LoVo (cell line): ENCODE measurements around the gene NECTIN1.

Experiments used
- DNase-seq: peaks from one replicate; pipeline ENCODE4 v3.0.0-alpha.2; 2016; ENCODE audit warnings: low spot score

NECTIN1 gene

GRCh38 chr11:119671051-119671450 is 57.9 kb downstream of the NECTIN1 start:
- no peak for DNase-seq

DNA sequence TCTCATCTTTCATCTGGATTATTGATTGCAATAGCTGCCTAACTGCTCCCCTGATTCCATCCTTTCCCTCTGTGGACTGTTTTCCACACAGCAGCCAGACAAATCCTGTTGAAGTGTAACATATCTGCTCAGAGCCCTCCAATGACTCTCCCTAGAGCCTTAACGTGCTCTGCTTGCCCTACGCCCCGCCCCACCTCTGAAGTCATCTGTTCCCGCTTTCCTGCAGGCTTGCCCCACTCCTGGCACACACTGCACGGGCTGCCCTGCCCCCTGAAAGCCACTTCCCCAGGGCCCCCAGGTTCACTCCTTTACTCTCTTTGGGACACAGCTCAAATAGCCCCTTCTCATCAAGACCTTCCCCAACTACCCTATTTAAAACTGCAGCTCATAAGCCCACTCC is 59.5 kb downstream of the NECTIN1 start:
- DNase-seq, result no peak

DNA sequence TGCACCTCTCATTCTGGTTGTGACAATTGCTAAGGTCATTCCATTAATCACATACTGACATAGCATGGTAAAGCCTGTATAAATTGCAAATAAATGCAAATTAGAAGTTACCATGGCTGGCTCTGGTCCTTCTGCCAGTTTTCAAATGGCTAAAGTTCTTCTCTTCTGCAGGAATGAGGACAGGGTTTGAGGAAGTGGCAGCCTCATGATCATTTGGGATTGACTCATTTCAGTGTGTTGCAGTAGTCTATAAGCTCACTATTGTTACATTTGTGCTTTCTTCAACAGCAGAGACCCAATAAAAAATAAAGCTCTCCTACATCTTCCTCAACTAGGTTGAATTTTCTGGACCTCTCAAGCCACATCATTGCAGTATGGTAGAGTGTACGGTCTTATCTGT is 60.3 kb downstream of the NECTIN1 start:
- no peak for DNase-seq

DNA sequence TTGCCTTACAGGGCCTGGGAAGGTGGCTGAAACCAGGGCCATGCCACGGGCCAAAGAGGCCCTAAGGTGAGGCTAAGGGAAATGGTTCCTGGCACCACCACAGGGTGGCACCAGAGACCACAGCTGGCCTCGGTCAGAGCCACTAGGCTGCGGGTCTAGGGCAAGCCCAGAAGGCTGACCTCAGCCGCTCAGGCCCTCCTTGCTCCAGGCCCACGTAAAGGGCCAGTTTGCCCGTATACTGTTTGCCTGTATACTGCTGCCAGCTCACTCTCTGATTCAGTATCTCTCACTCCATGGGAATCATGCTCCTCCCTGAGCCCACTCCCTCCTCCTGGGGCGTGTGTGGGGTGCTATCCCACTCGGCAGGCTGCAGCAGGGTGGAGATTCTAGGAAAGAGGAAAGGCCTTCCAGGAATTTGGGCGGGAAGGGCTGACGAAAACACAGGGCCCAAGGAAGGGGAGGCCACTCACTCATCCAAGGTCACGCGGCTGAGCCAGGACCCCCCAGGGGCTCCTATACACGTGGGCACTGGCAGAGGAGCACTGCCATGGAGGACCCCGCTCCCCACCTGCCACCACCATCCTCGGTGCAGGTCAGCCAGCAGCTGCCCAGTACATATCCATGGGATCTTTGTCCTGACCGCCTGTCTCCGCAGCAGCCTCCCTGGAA is 62.4 kb downstream of the NECTIN1 start:
- DNase-seq, result peak; percentile 59

- no peak for DNase-seq
These were observed 62.9 kb downstream of the NECTIN1 start for GRCh38 chr11:119666061-119666460.

DNA sequence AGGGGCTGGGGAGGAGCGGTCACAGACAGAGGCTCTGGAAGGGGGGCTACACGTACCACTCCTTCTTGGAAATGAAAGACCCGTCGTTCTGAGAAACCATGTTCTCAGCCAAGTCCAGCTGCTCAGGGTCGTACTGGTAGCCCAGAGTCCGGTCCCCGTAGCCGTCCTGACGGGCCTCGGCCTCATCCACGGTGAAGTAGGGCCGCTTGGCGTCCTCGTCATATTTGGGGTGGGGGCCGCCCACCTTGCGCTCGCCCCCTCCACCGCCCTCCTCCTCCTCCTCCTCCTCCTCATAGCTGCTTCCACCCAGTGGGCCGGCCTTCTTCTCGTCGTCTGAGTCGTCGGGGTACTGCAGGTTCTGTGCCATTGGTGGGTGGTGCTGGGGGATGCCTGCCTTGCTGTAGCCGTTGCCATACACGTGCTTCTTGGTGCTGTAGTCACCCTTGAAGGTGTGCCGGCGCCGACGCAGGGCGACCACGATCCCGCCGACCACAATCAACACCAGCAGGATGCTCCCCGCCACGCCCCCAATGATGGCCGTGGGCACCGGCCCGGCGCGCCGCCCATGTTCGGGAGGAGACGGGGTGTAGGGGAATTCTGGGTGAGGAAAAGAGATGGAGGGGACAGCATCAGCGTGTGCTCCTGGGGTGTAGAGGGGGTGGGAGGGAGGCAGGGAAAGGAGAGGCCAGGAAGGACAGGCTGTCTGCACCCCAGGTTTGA is 64.1 kb downstream of the NECTIN1 start:
- no peak for DNase-seq

GRCh38 chr11:119664063-119664572 is 64.9 kb downstream of the NECTIN1 start:
- DNase-seq, result no peak

DNA sequence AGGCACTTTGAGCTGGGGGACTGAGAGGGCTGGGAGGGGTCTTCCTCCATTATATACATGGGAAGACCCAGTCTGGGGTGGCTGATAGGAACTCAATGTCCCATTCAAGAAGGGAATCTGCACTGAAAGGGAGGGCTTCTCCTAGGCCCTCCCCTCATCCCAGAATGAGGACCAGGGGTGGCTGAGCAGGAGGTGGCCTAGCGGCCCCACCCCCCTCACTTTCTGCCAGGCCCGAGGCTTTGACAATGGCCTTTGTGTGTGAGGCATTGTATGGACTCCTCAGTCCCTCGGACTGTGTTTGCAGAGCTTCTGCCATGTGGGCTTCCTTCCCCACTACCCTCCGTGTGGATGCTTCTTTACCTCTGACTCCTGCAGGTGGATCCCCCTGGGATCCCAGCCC is 65.7 kb downstream of the NECTIN1 start:
- DNase-seq, result no peak

DNA sequence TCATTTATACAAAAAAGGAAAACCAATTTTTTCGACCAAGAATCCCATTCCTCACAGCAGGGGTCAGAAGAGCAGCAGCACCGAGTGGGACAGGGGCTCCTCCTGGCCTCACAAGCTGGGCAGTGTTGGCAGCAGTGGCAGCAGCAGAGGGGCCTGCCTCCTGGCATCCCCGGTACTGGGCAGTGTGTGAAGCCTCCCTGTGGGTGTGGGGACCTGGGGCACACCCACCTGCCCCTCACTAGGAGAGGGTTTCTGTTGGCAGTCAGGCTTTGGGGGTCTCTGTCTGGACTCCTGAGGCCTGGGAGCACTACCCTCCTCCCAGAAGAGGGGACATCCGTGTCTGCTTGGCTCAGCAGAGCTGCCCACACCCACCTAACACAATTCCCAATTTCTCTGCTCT is 67.8 kb downstream of the NECTIN1 start:
- no peak for DNase-seq

DNA sequence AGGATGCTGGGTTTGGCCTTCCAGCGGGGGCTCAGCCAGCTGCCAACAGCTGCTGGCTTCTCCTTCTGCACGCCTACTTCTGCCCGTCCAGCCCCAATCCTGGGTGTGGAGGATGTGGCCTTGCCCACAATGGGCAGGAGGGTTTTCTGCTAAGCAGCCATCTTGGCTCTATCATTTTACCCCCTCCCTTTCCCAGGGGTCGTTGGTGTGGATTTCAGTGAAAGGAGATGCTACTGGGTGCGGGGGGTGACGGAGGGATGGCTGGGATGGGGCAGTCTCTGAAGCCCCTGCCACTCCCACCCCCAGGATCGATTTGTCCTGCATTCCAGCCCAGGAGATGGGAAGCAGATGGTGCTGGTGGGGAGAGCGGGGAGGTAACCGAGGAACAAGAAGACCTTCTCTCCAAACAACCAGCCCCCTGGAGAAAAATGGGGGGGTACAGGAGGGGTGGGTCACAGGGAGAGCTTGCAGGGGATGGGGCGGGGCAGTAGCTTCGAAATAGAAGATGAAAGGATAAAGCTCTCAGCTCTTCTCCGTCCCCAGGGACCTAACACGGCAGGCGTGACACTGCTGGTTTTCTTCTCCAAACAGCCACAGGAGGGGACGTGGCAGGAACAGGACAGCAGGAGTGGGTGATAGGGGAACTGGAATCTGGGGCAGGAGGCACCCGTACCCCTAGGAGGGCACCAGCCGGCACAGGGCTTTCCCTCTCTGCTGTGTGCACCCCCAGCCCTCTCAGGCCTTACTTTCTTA is 68.9 kb downstream of the NECTIN1 start:
- DNase-seq, result no peak

GRCh38 chr11:119652907-119653659 is 75.9 kb downstream of the NECTIN1 start:
- DNase-seq, result no peak

DNA sequence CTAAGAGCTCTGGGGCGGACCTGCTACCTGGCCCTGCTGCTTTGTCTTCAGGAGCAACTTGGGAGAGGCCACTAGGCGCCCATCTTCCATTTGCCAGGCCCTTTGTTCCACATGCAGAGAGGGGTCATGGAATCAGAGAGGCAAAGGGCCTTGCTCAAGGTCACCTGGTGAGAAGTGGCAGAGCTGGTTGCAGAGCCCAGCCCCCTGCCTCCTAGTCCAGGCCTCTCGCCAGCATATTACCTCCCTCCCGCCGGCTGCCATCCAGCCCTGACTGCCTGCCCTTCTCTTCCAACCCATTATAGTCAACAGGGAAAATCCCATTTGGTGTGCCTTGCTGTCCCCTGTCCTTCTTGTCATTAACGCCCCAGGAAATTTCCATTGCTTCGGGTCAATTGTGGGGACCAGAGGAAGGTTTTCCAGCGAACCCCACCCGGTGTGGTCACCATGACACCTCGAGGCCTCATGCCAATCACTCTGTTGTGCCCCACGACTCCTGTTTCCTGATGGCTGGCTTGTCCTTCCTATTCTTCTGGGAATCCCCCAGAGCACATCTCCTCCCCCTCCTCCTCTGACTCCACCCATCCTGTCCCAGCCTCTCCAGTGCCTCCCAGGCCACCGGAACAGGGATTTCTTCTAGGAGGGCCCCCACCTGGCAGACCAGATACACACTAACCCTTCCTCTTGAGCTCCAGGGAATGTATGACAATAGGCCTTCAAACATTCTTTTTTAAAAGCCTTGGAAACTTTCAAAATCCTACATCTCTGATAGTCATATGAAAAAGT is 77.0 kb downstream of the NECTIN1 start:
- no peak for DNase-seq

DNA sequence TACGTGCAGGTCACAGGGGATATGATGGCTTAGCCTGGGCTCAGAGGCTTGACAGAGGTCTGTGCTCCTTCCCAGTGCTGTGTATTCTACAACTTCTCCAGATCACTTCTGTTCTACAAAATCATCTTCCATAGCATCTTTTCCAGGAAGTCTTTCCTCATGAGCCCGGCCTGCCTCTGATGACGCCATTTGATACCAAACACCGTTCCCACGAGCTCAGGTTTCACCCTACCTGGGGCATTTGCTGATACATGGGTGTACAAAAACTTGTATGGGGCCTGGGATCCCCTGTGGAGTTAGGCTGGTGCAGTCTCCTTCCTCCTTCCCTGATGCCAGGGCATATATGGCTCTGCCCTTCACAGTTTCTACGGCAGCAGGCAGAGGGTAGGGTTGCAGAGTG is 78.7 kb downstream of the NECTIN1 start:
- DNase-seq, result no peak

DNA sequence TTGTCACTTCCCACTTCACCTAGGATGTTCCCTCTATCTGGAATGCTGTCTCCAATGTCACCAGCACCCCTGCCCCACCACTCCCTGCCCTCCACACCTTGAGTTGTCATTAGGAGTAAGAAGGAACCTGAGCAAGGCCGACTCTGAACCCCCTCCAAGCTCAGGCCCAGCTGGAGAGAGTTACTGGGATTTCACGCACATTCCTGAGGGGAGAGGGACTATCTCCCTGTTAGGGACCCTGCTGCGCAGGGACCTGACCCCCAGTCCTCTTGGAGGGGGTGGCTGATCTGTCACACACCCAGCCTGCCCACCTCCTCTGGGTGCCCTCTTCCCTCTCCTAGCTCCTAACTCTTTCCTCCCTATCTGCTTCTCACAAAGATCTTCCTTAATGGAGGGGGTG is 81.7 kb downstream of the NECTIN1 start:
- DNase-seq, result no peak

DNA sequence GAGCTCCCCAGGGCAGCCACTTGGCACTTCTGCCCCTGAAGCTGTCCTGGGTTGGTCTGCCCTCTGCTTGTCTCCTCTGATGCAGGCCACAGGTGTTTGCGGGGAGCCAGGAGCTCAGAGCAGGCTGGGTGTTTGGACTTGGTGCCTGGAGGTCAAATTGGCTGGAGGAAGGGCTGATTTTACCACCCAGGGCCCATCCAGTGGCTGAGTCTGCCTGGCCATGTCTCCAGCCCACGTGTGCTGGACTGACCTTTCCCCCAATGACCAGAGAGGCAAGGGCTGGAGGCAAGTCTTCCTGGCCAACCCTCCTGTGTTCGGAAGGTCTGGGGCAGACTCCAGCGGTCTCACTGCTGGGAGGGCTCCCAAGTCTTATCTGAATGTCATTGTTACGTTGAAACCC is 84.0 kb downstream of the NECTIN1 start:
- DNase-seq, result no peak

GRCh38 chr11:119644502-119644901 is 84.5 kb downstream of the NECTIN1 start:
- DNase-seq, result no peak

DNA sequence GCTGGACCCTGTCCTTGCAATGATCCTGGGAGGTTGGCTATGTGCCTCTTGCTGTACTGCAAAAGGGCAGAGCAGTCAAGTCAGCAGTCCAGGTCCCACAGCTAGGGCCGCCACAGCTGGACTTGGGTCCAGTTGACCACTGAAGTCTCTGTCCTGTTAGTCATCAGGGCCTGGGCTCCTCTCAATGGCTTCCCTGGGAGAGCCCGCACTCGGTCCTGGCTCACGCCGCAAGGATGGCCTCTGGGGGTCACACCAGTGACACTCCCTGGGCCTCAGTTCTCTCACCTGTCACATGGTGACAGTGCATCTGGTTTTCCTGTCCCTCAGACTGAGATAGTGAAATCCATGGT is 85.1 kb downstream of the NECTIN1 start:
- DNase-seq, result no peak

DNA sequence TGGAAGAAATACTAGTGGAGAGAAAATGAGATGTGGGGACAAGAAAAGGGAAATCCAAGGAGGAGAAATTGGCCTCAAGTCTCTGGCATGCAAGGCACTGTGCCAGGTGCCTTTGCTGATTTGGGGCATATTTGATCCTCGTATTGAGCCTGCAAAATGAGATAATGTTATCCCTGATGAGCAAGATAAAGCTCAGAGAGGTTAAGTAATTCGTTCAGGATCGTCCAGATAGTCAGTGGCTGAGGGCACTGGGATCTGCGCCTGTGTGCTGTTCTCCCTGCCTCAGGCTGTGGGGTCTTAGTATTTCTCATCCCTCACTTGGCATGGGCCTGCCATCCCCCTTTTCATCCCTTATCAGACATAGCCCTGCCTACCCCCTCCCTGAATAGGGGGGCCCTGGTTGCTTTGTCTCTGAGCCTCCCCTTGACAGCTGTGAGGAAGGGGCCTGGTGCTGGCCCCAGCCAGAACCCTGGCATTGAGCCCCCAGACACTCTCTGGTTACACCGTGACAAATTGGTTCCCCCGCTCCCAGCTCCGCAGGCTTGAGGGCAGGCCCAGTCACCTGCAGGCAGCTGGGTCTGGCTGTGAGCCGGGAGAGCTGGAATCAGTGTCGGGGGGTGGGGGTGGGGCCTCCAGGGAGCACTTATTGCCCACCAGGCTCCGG is 85.7 kb downstream of the NECTIN1 start:
- no peak for DNase-seq

GRCh38 chr11:119641983-119642745 is 86.8 kb downstream of the NECTIN1 start:
- peak; percentile 15 for DNase-seq

DNA sequence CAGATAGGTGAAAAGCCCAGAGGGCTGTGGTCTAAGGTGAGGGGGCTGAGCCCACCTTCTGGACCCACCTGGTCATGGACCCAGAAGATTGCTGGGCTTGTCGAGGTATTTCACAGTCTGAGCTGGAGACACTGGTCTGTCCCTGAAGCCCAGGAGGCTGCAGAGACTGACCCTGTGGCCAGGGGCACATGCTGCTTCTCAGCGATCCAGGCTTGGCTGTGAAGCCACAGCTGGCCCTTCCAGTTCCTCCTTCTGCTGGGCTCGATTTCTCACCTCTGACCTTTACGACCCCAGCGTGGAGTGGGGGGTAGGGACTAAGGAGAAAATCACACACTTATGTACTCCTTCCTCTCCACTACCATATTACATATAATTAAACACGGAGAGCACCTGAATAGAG is 88.5 kb downstream of the NECTIN1 start:
- DNase-seq, result no peak
